ENCODE results near the gene DHX38. TPM values are rescaled to one million over a fixed set of nuclear protein-coding genes. Genes with fewer than 3 reads are reported as not detected.

The DHX38 gene
- polyA plus RNA-seq, 1 of the 3 experiments (the other 2 are of a cell fraction), result 75.0 TPM

- Histone ChIP-seq H3K4me1 (ENCODE audit: control insufficient read depth in 1 of 2, insufficient read depth in 2 of 2, low read depth in 1 of 2, low read length in 1 of 2) (peaks cover 0 to 2% of the 10 kb centered on the region in 2 experiments; a peak in 2 of 4 replicates), H3K4me2 (no peak overlapping the region), H3K9me3 (no peaks in the 10 kb centered on the region), H3K27ac (ENCODE audit: low read depth in 2 of 2, low read length in 1 of 2) (no peak overlapping the region), H3F3A (replicated peaks; ENCODE audit: insufficient read depth) (no peaks in the 10 kb centered on the region), H4K20me1 (ENCODE audit: insufficient read depth) (no peaks in the 10 kb centered on the region), H3K4me3 (ENCODE audit: low read depth in 2 of 2, low read length in 1 of 2) (no peak overlapping the region), H3K79me2 (ENCODE audit: insufficient read depth) (no peaks in the 10 kb centered on the region), H3K36me3 (replicated peaks in 1 of 2; ENCODE audit: control insufficient read depth in 1 of 2, insufficient read depth in 2 of 2, low read length in 1 of 2) (peaks cover 14 to 49% of the 10 kb centered on the region in 2 experiments), H3K9me2 (no peaks in the 10 kb centered on the region), H2AFZ (ENCODE audit: low read depth) (no peak overlapping the region), H3K9ac (no peak overlapping the region), H3K27me3 (ENCODE audit: insufficient read depth) (no peaks in the 10 kb centered on the region)
- POLR2A ChIA-PET, result interaction anchor here (0.5 kb wide), 1 partner anchor 17 kb away, joined by 4 read pairs; no protein-coding TSS in a partner anchor
- WGBS (ENCODE audit: low lambda C conversion rate), result 97% methylated on average over 6 of the region's 7 CpGs
- CTCF ChIA-PET, result interaction anchor here (1.0 to 3.3 kb wide), 3 partner anchors 11 to 14 kb away, joined by 3 to 15 read pairs (median 9); no protein-coding TSS in a partner anchor
- TF ChIP-seq RAD21 (IDR thresholded peaks at IDR 0.05; ENCODE audit: low read length) (no peak), NFIC (IDR thresholded peaks at IDR 0.05; ENCODE audit: borderline replicate concordance) (no peak), SIN3A (IDR thresholded peaks at IDR 0.05; ENCODE audit: borderline replicate concordance, low read depth, low read length) (no peak), MEF2A (IDR thresholded peaks at IDR 0.05; ENCODE audit: borderline replicate concordance, low read depth) (no peak), JUND (IDR thresholded peaks at IDR 0.05) (no peak)
- no peak for DNase-seq
Observed at GRCh38 chr16:72112906-72113615, 19.4 kb downstream of the DHX38 start.

DNA sequence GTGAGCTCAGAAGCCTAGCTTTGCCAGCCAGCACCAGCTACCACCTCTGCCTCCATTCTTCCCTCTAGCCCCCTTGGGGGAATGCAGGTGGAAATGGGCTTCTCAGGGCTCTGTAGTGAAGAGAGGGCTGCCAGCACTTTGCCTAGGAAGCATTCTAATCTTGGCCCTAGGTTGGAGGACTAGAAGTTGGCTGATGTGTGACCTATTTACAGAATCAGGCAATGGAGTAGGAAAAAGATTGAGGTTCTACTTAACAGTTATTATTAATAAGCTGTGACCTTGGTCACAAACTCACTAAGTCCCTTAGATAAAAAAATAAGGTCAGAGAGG, 19.9 kb downstream of the DHX38 start:
- H3K36me3 ChIP-seq (replicated peaks in 1 of 2; ENCODE audit: control insufficient read depth in 1 of 2, insufficient read depth in 2 of 2, low read length in 1 of 2), result peaks cover 11 to 44% of the 10 kb centered on the region in 2 experiments
- H3K79me2 ChIP-seq (ENCODE audit: insufficient read depth), result no peaks in the 10 kb centered on the region
- H3K9me3 ChIP-seq, result no peaks in the 10 kb centered on the region
- no peak overlapping the region for H2AFZ ChIP-seq (ENCODE audit: low read depth)
- no peak overlapping the region for H3K9ac ChIP-seq
- H3K4me2 ChIP-seq, result no peak overlapping the region
- H3K27me3 ChIP-seq (ENCODE audit: insufficient read depth), result no peaks in the 10 kb centered on the region
- no peaks in the 10 kb centered on the region for H4K20me1 ChIP-seq (ENCODE audit: insufficient read depth)
- H3F3A ChIP-seq (replicated peaks; ENCODE audit: insufficient read depth), result no peaks in the 10 kb centered on the region
- DNase-seq, result no peak
- no peak overlapping the region for H3K4me3 ChIP-seq (ENCODE audit: low read depth in 2 of 2, low read length in 1 of 2)
- peaks cover 0 to 2% of the 10 kb centered on the region in 2 experiments; a peak in 2 of 4 replicates for H3K4me1 ChIP-seq (ENCODE audit: control insufficient read depth in 1 of 2, insufficient read depth in 2 of 2, low read depth in 1 of 2, low read length in 1 of 2)
- H3K9me2 ChIP-seq, result no peaks in the 10 kb centered on the region
- CTCF ChIA-PET, result interaction anchor here (1.0 to 3.3 kb wide), 2 partner anchors 11 to 15 kb away, joined by 3 to 15 read pairs; no protein-coding TSS in a partner anchor
- POLR2A ChIA-PET, result no interaction called here
- no peak overlapping the region for H3K27ac ChIP-seq (ENCODE audit: low read depth in 2 of 2, low read length in 1 of 2)
- TF ChIP-seq POLR2AphosphoS5 (IDR thresholded peaks at IDR 0.05; ENCODE audit: low read depth, low read length) (no peak), MAX (IDR thresholded peaks at IDR 0.05; ENCODE audit: low read depth) (no peak), NFIC (IDR thresholded peaks at IDR 0.05; ENCODE audit: borderline replicate concordance) (no peak), SMC3 (IDR thresholded peaks at IDR 0.05; ENCODE audit: low read depth, low read length) (no peak), FOSL2 (IDR thresholded peaks at IDR 0.05; ENCODE audit: borderline replicate concordance, low read depth) (no peak), RCOR1 (IDR thresholded peaks at IDR 0.05; ENCODE audit: low read length) (no peak), ZBTB33 (IDR thresholded peaks at IDR 0.05; ENCODE audit: borderline replicate concordance, low read depth) (no peak), FOXM1 (IDR thresholded peaks at IDR 0.05; ENCODE audit: low read depth) (no peak), RFX5 (IDR thresholded peaks at IDR 0.05; ENCODE audit: low read length) (no peak), EZH2phosphoT487 (IDR thresholded peaks at IDR 0.05; ENCODE audit: borderline replicate concordance, low read depth) (no peak), MXI1 (IDR thresholded peaks at IDR 0.05; ENCODE audit: low read depth, low read length) (no peak), MEF2A (IDR thresholded peaks at IDR 0.05; ENCODE audit: borderline replicate concordance, low read depth) (no peak), SIN3A (IDR thresholded peaks at IDR 0.05; ENCODE audit: borderline replicate concordance, low read depth, low read length) (no peak)

Data from SK-N-SH (cell line).